ENCODE measurements around the gene TMC1. TPM values are rescaled to one million over a fixed set of nuclear protein-coding genes. Genes with fewer than 3 reads are reported as not detected.
A peak's percentile ranks its signal among the peaks of the same experiment; 100 is the strongest.

Gene TMC1
- total RNA-seq, 1 donor, result 1.3 TPM

DNA sequence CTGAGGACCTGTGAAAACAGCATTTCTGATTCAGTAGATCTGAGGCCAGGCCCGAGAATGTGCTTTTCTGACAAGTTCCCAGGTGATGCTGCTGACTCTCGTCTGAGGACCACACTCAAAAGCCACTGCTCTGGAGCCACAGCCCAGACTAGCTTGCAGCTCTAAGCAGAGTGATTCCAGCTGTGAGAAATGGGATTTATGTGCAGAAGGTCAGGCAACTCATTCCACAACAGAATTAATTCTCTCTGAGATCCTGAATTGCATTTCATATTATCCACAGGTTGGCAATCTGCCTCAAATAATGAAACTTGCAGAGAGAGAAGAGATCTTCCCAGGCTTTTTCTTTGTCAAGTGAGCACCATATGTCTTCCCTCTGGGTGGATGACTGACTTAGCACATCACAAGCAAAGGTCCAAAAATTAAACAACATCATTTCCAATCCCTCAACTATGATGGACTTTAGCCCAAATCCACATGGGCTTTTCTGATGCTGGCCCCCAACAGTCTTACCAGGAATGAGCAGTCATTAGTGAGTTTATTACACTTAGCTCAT lies 291.2 kb downstream of the TMC1 start:
- H3K4me3 ChIP-seq (ENCODE audit: low read depth, low read length), result no peak overlapping the region
- DNase-seq (ENCODE audit: low read depth), result peak; percentile 13
- TF ChIP-seq, protein P1, sequence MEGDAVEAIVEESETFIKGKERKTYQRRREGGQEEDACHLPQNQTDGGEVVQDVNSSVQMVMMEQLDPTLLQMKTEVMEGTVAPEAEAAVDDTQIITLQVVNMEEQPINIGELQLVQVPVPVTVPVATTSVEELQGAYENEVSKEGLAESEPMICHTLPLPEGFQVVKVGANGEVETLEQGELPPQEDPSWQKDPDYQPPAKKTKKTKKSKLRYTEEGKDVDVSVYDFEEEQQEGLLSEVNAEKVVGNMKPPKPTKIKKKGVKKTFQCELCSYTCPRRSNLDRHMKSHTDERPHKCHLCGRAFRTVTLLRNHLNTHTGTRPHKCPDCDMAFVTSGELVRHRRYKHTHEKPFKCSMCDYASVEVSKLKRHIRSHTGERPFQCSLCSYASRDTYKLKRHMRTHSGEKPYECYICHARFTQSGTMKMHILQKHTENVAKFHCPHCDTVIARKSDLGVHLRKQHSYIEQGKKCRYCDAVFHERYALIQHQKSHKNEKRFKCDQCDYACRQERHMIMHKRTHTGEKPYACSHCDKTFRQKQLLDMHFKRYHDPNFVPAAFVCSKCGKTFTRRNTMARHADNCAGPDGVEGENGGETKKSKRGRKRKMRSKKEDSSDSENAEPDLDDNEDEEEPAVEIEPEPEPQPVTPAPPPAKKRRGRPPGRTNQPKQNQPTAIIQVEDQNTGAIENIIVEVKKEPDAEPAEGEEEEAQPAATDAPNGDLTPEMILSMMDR (IDR thresholded peaks at IDR 0.05; ENCODE audit: insufficient read depth, low read depth, low read length), result no peak

DNA sequence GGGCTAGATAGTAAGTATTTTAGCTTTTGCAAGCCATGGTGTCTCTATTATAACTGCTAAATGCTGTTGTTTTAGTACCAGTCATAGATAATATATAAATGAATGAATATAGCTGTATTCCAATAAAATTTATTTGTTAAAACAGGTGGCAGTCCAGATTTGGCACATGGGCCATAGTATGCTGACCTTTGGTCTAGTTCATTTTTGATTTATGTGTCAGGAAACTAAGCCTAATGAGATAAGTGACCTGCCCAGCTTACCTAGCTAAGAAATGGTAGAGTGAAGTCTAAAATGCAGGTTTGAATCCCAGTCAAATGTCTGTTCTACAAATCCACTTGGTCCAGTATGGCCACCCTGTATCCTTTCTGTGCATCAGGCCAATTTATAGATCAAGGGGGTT lies 292.1 kb downstream of the TMC1 start:
- TF ChIP-seq, protein P1 (IDR thresholded peaks at IDR 0.05; ENCODE audit: insufficient read depth, low read depth, low read length), result no peak
- no peak for DNase-seq (ENCODE audit: low read depth)
- no peak overlapping the region for H3K4me3 ChIP-seq (ENCODE audit: low read depth, low read length)

DNA sequence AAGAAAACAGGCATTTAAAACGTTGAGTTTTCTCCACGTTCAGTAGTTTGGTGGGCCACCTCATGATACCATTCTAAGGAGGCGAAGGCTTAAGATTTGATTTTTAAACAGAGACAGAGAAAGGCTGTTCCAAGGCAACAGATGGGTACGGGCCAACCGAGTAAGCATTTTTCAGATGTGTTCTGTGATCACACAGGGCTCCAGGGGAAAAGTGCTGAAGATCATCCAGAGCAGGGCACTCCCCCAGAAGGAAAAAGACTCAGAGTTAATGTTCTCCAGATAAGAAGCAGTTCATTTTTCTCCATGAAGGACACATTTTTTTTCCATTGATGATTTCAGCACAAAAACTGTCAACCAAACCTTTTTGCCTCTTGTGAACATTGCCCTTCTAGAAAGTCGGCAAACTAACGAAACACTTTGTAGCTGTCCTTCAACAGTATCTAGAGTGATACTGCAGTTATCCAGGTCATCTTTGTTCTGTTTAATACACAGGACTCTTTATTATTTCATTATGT lies 292.7 kb downstream of the TMC1 start:
- no peak for DNase-seq (ENCODE audit: low read depth)
- no peak overlapping the region for H3K4me3 ChIP-seq (ENCODE audit: low read depth, low read length)
- TF ChIP-seq, protein P1 (IDR thresholded peaks at IDR 0.05; ENCODE audit: insufficient read depth, low read depth, low read length), result no peak

GRCh38 chr9:72816666-72817065 lies 295.3 kb downstream of the TMC1 start:
- DNase-seq (ENCODE audit: low read depth), result no peak
- TF ChIP-seq, protein P1 (IDR thresholded peaks at IDR 0.05; ENCODE audit: insufficient read depth, low read depth, low read length), result no peak
- no peak overlapping the region for H3K4me3 ChIP-seq (ENCODE audit: low read depth, low read length)

DNA sequence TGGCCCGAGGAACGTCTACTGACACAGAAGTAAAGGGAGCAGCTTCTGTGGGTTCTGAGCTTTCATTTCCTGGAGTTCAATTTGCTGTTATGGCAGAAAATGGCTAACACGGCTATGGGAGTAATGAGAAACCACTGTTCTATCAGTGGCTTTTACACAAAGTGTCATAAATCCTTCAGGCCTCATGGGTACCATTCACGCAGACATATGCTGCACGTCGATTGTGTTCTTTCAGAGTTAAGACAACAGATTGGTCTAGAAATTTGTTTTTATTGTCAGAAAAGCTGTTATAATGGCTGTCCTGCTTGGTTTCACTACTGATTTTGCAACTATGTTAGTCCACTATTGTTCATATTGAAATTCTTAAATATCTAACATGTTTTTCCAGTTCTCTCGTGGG lies 296.0 kb downstream of the TMC1 start:
- no peak for DNase-seq (ENCODE audit: low read depth)
- H3K4me3 ChIP-seq (ENCODE audit: low read depth, low read length), result no peak overlapping the region
- TF ChIP-seq, protein P1 (IDR thresholded peaks at IDR 0.05; ENCODE audit: insufficient read depth, low read depth, low read length), result no peak

- no peak overlapping the region for H3K4me3 ChIP-seq (ENCODE audit: low read depth, low read length)
- TF ChIP-seq, protein P1 (IDR thresholded peaks at IDR 0.05; ENCODE audit: insufficient read depth, low read depth, low read length), result no peak
- no peak for DNase-seq (ENCODE audit: low read depth)
These were observed 297.0 kb downstream of the TMC1 start for GRCh38 chr9:72818385-72818784.

DNA sequence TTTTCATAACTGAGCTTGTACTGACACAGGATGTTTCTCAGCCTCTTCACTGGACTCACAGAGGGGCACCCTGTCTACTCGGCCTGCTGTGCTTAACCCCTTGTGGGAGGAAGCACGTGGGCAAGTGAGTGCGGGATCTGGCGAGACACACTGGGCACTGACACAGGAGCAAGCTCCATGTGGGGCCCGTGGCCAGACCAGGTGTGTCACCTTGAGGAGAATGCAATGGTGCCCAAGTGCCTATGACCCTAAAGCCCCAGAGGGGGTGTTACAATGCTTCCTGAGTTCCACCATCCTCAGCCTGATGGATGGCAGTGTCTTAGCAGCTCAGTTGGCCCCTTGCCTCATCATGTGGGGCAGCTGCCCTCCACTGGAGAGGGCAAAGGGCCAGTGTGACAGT lies 302.6 kb downstream of the TMC1 start:
- no peak overlapping the region for H3K4me3 ChIP-seq (ENCODE audit: low read depth, low read length)
- TF ChIP-seq, protein P1 (IDR thresholded peaks at IDR 0.05; ENCODE audit: insufficient read depth, low read depth, low read length), result no peak
- no peak for DNase-seq (ENCODE audit: low read depth)

Measured in fibroblast of villous mesenchyme (primary cell).